GM18951 (cell line): Measurements from ENCODE around the gene CTDP1.

Experiments
- POLR2A ChIP-seq: IDR thresholded peaks from 4 replicates; pipeline ENCODE4 v1.6.1; 2011; ENCODE audit warnings: mild to moderate bottlenecking; ENCODE audit not compliant: insufficient read length, insufficient read depth; ENCODE audit errors: extremely low read depth
- in situ Hi-C: fragments of 300-500 bp; cut with MboI; formaldehyde crosslinking; loops from one replicate; pipeline ENCODE4 v1.12.0; 2022; ENCODE audit warnings: low sequenced_read_pairs, mixed read lengths, inconsistent platforms; ENCODE audit not compliant: unreplicated experiment

CTDP1 gene

DNA sequence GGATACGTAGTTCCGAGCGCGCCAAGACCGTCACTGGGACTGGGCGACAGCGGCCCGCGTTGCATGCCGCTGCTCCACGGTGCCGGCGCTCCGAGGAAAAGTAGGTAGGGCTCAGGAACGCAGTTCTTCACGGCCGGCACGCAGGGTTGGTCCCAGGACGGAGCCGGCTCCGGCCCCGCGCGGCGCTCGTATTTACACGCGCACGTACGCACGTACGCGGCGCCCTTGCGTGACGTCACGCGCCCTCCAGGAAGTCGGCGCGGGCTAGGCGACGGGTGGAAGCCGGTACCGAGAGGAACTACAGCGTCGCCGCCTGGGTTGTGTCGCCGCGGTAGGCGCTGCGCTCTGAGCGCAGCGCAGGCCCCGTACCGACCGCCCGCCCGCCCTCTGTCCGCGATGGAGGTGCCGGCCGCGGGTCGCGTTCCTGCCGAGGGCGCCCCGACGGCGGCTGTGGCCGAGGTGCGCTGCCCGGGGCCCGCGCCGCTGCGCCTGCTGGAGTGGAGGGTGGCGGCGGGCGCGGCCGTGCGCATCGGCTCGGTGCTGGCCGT lies at the start of gene CTDP1:
Gene CTDP1, plus strand, starts transcription at position 252 of the 548 bp plus-strand sequence. Its CDS starts 145 bp downstream, at position 397.
- in situ Hi-C loops: no loop called here
- TF ChIP-seq POLR2A: peak; percentile 64

DNA sequence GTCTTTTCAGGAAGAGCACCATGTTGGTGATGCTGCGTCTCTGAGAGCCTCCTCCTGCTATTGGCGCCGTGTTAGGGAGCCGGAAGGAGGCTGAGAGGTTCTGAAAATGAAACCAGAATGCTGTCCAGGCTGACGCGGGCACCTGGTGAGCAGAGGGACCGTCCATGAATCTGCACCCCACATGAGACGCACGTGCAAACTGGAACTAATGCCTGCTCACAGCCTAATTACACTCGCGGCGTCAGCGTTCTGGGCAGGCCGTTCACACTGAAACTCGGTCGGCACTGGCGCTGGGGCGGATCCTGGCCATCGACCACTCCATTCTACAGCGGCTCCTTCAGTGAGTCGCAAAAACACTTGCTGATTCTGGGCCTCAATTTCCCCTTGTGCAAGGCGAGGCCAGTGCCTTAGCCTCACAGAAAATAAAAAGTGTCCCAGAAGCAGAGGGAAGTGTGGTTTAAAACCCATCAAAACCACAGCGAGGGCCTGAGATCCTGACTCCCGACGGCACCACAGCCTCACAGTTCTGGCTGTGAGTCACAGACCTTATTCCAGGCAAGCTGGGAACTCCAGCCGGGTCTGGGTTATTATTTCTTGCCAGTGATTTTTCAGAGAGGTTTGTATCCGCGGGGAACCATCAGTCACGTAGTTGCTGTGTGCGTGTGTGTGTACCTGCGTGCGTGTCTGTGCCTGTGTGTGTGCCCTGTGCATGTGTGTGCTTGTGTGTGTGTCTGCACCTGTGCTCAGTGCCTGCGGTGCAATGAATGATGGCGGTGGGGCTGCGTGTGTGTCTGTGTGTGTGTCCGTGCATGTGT lies 49.1 kb upstream of the CTDP1 start:
- no peak for TF ChIP-seq POLR2A
- in situ Hi-C loops: no loop called here

DNA sequence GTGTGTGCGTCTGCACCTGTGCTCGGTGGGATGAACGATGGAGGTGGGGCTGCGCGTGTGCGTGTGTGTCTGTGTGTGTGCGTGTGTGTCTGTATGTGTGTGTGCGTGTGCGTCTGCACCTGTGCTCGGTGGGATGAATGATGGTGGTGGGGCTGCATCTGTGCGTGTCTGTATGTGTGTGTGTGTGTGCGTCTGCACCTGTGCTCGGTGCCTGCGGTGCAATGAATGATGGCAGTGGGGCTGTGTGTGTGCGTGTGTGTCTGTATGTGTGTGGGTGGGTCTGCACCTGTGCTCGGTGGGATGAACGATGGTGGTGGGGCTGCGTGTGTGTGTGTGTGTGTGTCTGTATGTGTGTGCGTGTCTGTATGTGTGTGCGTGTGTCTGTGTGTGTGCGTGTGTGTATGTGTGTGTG lies 48.5 kb upstream of the CTDP1 start:
- TF ChIP-seq POLR2A: no peak

DNA sequence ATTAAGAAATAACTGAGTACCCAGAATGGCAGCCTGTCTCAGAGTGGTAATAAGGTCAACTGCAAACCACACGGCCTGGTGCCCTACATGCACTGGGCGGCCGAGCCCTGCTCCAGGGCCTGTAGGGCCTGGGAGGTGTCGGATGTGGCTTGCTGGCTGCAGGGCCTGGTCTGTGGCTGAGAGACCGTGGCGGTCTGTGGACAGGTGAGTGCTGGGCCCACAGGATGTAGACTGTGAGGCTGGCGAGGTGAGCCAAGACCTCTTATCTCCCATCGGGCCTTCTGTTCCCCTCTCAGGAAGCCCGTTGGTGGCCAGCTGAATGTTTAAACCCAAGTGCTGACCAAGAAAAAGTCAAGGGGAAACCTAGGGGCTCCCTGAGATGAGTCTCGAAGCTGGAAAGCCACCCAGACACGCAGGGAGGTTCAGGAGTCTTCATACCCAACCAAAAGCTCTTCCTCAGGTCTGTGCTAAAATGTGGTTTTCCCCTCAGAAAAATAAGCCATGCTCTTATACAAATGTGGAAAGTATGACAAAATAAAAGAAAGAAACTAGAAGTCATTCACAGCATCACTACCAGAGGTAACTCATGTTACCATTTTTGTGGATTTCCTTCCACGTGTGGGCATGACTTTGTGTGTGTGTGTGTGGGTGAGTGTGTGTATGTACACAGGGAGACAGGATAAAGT lies 47.7 kb upstream of the CTDP1 start:
- no peak for TF ChIP-seq POLR2A

More for the DNA sequence above, 48.5 kb upstream of the CTDP1 start:
- in situ Hi-C loops: no loop called here

DNA sequence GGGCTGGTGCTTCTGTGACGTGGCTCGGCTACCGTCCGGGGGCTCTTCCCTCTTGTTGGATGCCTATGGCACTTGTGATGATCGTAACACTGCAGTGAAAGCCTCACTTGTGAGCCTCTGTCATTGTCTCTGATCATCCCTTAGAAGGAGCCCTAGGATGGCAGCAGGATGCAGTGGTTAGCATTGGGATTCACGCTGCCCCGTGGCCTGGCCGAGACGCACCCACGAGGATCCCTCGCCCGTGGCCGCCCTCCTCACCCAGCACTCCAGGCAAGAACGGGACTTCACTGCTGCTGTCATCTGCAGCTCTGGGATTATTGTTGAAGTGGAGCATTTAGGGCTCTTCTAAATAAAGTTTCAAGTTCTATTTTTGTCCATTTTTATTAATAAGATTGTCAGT lies 46.8 kb upstream of the CTDP1 start:
- no peak for TF ChIP-seq POLR2A
- in situ Hi-C loops: no loop called here

More for the DNA sequence above, 47.7 kb upstream of the CTDP1 start:
- in situ Hi-C loops: no loop called here

- TF ChIP-seq POLR2A: no peak
- in situ Hi-C loops: no loop called here
These were observed 45.4 kb upstream of the CTDP1 start for GRCh38 chr18:79634186-79634585.

DNA sequence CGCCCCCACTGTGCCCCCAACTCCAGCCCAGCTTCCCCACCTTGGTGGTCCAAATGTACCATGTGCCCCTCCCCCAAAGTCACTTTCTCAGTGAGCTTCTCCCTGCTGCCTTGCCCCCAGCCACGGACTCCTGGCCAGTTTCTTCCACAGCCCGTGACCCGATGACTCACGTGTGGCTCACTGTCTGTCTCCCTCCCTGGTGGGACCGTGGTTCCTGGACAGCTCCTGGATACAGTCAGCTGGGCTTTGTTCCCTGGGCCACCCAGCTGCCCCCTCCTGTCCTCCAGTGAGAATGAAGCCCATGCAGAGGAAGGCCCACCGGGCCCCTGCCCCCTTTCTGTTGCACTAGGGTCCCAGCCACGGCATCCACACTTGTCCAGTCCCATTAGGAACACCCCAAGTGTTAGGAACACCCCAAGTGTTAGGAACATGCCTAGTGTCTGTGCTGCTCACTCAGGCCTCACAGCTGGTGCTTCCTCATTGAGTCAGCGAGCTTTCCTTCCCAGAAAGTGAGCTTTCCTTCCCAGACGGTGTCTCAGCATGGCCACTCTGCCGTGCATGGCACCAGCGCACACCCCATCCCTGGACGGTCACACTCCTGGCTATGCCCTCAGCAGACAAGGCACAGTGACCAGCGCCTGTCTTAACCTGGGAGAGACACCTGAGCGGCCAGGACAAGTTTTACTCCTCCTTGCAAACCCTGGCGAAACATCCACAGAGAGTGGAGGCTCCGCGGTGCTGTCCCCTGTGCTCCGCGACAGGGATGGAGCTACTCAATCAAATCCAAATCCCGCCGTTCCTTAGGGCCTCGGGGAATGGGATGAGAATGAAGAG lies 44.8 kb upstream of the CTDP1 start:
- no peak for TF ChIP-seq POLR2A
- in situ Hi-C loops: no loop called here

- TF ChIP-seq POLR2A: no peak
- in situ Hi-C loops: no loop called here
These were observed 44.2 kb upstream of the CTDP1 start for GRCh38 chr18:79635427-79635726.

- TF ChIP-seq POLR2A: no peak
- in situ Hi-C loops: no loop called here
These were observed 42.3 kb upstream of the CTDP1 start for GRCh38 chr18:79637181-79637920.

DNA sequence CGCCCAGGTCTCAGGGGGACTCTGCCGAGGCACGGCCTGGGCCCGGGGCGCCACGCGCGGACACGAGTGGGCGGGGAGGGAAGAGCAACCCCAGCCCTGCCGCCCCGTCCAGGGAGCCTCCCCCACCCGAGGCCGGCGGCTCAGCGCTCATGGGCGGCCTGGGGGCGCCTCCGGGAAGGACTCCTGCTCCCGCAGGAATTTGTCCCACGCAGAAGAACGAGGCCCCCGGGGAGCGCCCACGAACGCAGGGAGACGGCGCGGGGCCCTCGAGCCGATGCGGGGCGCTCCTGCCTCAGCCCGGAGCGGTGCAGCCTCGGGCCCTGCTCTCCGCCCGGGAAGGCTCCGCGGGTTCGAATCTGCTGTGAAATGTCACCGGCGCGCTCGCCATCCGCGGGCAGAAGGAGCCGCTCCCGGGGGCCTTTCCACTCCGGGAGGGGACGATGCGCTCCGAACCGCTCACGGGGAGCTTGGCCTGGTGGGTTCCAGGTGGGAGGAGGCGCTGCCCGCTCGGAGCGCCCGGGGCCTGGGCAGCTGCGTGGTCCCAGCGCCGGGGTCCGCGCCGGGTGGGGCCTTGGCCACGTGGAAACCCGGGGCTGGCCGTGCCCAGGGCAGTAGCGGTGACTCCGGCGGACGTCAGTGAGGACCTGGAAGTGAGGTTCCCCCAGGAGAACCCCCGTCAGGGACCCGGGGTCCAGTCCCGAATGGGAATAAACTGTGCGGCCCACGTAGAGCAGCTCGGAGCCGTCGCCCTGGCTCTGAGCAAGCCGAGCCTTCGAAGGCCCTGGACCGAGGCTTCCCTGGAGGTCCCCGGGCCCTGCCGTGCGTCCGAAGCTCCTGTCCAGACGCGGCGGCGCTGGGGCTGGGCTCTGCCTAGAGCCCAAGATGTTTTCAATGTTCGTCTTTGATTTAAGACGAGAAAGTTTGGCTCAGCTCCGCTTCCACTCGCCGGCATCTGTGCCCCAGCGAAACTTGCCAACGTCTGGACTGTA lies 41.4 kb upstream of the CTDP1 start:
- in situ Hi-C loops: no loop called here
- no peak for TF ChIP-seq POLR2A

GRCh38 chr18:79639072-79639829 lies 40.4 kb upstream of the CTDP1 start:
- TF ChIP-seq POLR2A: no peak
- in situ Hi-C loops: no loop called here

DNA sequence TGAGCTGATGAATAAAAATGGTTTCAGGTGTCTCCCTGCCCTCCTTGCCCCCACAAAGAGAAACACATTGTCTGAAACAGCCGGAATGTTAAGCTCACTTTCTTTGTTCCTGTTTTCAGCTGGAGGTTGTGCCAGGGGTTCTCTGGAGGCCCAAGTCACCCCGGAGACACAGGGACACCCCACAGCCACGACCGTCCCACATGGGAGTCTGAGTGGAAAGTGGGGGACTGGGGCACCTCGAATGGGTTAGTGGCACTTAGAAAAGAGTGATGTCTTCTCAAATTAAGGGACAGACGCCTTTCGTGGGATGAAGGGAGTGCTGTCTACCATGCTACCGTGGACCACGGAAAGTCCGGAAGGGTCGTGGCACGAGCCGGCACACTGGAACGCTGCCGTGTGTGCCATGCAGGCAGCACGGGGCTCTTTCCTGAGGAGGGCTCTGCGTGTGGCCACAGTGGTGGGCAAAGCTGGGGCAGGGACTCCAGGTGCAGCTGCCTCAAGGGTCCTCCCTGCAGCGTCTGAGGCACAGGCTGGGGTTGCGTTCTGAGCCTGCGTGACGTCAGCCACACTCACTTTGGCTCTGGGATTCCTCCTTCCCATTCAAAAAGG lies 39.4 kb upstream of the CTDP1 start:
- in situ Hi-C loops: loop anchor here (5.0 kb wide), 1 partner anchor 263 kb away; no protein-coding TSS in a partner anchor
- TF ChIP-seq POLR2A: no peak
